SK-MEL-5 (cell line): ENCODE measurements around the gene GART. TPM values are rescaled to one million over a fixed set of nuclear protein-coding genes. Genes with fewer than 3 reads are reported as not detected.
"Not testable (repeated sequence)": the region's sequence is repeated elsewhere in the genome, so short reads cannot be mapped to it uniquely, and the experiment has no call there.

Source experiments
- DNase-seq: peaks from one replicate; pipeline ENCODE4 v3.0.0-alpha.2; 2016; ENCODE audit warnings: low read depth, low spot score
- in situ Hi-C: cut with HindIII; loops from 2 replicates; pipeline ENCODE4 v1.10.0; 2016; ENCODE audit warnings: low sequenced_read_pairs, high pct_unique_total_duplicates, low pct_unique_long_range_greater_than_20kb
- total RNA-seq: library from RNA; depleted of rRNA; stranded (reverse); fragments of >200 nt; shearing (Covaris generic); gene quantifications from 2 replicates; pipeline ENCODE4 v1.2.3, GENCODE V29; 2014

GART gene
- total RNA-seq, 1 experiment from 2014 or later, result 95.7 TPM

- in situ Hi-C loops, result no loop called here
- DNase-seq, result no peak
Observed at GRCh38 chr21:33488936-33489335, 53.0 kb downstream of the GART start.

GRCh38 chr21:33487996-33488395 lies 53.9 kb downstream of the GART start:
- in situ Hi-C loops, result no loop called here
- DNase-seq, result no peak

- in situ Hi-C loops, result no loop called here
- no peak for DNase-seq
Observed at GRCh38 chr21:33481314-33481943, 60.5 kb downstream of the GART start.

GRCh38 chr21:33480481-33481103 lies 61.3 kb downstream of the GART start:
- DNase-seq, result no peak
- in situ Hi-C loops, result no loop called here

- peak; percentile 93 for DNase-seq
- in situ Hi-C loops, result no loop called here
Observed at GRCh38 chr21:33479679-33480480, 62.0 kb downstream of the GART start, which contains the start of gene TMEM50B. TSS of gene TMEM50B (minus strand) at chr21:33479974. CDS start at chr21:33468885, 11,089 bp downstream.

DNA sequence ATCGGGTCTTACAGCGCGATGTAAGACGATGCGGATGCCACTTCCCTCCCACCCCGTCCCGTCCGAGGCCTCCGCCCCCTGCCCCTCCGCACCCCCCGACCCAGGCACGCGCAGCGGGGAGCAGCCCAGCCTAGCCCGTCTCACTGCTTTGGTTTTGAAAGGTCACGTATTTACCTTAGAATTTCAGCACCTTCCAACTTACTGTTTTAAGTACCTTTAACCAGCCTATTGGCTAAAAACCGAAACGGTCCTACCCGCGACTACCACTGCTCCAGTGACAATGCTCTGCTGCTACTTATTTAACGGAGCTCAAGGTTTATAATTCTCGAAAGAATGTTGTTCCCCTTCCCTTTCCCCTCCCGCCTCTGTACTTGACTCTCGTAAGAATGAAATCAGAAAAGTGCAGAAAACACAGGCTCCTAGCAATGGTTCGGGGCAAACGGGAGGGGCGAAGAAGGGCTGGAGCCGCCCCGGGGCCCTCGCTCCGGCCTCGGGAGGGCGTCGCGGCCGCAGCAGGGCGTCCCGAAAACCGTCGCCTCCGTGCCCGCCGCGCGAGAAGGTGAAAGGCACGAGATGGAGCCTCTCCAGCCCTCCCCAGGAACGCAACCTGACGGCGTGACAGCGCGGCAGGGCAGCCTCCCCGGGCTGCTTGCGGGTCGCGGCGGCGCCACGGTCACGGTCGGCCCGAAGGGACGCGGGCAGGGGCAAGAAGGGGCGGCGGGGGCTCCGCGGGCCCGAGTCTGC lies 62.8 kb downstream of the GART start:
- DNase-seq, result peak; percentile 17
- in situ Hi-C loops, result no loop called here

DNA sequence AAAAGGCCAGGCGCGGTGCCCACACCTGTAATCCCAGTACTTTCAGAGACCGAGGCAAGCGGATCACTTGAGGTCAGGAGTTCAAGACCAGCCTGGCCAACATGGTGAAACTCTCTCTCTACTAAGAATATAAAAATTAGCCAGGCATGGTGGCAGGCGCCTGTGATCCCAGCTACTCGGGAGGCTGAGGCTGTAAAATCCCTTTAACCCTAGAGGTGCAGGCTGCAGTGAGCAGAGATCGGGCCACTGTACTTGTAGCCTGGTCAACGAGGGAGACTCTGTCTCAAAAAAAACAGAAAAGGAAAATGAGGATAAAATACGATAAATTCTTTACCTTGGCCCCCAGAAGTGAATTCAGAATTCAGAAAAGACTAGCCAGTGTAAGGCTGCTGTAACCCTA lies 63.7 kb downstream of the GART start:
- DNase-seq, result no peak
- in situ Hi-C loops, result no loop called here

DNA sequence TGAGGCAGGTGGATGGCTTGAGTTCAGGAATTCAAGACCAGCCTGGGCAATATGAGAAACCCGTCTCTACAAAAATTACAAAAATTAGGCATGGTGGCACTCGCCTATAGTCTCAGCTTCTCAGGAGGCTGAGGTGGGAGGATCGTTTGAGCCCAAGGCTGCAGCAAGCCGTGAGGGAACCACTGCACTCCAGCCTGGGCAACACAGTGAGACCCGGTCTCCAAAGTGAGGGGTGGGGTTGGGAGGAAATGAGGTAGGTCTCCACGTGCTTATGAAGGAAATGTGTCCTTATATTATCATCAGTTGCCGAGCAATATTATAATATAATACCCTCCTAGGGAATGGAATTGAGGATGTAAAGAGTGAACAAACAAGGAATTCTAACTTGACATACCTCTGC lies 64.9 kb downstream of the GART start:
- in situ Hi-C loops, result no loop called here
- no peak for DNase-seq

- no peak for DNase-seq
- in situ Hi-C loops, result no loop called here
Observed at GRCh38 chr21:33473344-33473743, 68.6 kb downstream of the GART start.

DNA sequence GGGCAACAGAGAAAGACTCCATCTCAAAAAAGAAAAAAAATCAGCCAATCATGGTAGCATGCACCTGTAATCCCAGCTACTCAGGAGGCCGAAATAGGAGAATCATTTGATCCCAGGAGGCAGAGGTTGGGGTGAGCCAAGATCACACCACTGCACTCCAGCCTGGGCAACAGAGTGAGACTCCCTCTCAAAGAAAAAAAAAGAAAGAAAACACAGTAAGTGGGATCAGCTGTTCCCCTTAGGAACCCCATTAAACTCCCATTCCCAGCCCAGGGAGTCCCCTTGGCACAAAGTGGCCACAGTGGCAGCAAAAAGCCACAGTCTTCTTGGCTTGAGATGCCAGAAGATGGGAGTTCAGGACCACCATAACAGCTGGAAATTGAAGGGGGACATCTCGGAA lies 71.2 kb downstream of the GART start:
- DNase-seq, result no peak
- in situ Hi-C loops, result no loop called here

DNA sequence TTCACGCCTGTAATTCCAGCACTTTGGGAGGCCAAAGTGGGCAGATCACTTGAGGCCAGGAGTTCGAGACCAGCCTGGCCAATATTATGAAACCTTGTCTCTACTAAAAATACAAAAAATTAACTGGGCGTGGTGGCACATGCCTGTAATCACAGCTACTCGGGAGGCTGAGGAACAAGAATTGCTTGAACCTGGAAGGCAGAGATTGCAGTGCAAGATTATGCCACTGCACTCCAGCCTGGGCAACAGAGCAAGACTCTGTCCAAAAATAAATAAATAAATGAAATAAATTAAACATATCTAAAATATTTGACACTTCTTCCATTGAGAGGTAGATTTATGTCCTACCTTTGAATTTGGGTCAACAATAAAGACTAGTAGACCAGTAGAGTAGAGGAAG lies 72.7 kb downstream of the GART start:
- DNase-seq, in situ Hi-C loops: not testable (repeated sequence)

GRCh38 chr21:33461538-33462250 lies 80.2 kb downstream of the GART start:
- in situ Hi-C loops, result no loop called here
- DNase-seq, result no peak

- DNase-seq, result no peak
- in situ Hi-C loops, result no loop called here
Observed at GRCh38 chr21:33458861-33459260, 83.1 kb downstream of the GART start.

GRCh38 chr21:33455686-33456446 lies 86.1 kb downstream of the GART start:
- DNase-seq, result no peak
- in situ Hi-C loops, result no loop called here
